ENCODE measurements around the gene GALNTL6.
A peak's percentile ranks its signal among the peaks of the same experiment; 100 is the strongest.

The GALNTL6 gene

GRCh38 chr4:172009446-172010230 lies 196.4 kb downstream of the GALNTL6 start:
- DNase-seq: no peak

DNA sequence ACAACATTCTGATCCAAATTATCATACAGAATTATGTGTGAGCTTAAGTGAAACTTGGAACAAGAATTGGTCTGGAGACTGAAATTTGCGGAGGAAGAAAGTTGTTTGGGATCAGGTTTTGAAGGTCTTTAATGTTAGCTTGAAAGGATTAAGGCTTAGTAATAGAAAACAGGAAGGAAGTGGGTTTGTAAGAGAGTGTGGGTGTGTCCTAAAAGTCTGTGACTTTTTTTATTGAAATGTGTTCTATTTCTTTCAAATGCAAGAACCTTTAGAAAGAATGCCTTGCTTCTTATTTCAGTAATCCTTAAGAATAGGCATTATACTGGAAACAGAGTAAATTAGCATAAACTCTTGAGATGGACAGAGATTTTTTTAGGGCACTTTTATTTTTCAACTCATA lies 198.0 kb downstream of the GALNTL6 start:
- DNase-seq: peak; percentile 16 to 27

GRCh38 chr4:172018358-172018757 lies 205.2 kb downstream of the GALNTL6 start:
- no peak for DNase-seq

- no peak for DNase-seq
Observed at GRCh38 chr4:172035562-172035961, 222.4 kb downstream of the GALNTL6 start.

DNA sequence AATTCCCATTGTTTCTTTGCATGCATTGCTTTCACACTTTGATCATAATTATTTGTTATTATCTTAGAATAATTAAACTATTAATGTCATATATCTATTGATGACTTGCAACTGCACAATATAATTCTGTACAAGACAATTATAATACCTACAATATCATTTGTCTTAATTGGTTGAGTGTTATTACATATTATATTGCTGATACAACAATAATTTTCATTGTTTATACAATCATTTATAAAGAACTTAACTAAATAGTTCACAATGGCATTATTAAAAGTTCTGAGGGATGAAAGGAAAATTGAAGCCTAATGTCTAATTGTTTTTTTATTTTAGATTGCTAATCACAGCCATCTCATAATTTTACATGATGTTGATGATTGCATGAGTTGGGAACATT lies 227.6 kb downstream of the GALNTL6 start:
- no peak for DNase-seq

DNA sequence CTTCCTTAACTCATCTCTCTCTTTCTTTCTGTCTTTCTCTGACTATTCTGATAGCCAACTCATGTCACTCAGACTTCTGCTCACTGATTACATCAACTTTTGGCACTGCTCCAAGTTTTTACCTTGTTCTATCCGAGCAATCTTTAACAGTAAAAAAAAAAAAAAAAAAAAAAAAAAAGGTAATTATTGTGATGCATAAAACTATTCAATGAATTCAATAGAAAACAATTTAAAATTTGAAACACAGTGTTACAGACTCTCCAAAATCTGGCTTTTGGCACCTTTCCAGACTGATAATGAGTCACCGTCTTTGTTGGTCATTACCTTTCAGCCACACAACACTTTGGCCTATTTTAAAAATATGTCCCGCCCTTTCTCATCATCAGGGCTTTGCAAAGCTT lies 229.5 kb downstream of the GALNTL6 start:
- no peak for DNase-seq

GRCh38 chr4:172045981-172046380 lies 232.8 kb downstream of the GALNTL6 start:
- DNase-seq: no peak

GRCh38 chr4:172048666-172049065 lies 235.5 kb downstream of the GALNTL6 start:
- DNase-seq: no peak

DNA sequence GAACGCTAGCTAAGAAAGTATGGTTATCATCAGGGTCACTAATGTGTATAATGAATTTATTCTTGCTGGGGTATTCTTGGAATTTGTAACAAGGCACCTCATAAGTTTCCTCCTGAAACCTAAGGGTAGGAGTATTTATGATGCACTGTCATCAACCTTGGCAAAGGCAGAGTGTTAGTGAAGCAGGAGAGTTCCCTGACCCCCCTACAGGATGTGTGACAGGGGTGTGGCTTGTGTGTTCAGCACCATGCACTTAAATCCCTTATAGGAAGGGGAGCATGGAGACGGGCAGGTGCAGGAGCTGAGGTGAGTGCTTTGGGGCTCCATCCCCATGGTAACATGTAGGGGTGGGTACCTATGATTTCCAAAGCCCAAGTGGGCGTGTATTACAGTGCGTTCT lies 237.7 kb downstream of the GALNTL6 start:
- no peak for DNase-seq

- DNase-seq: no peak
Observed at GRCh38 chr4:172055046-172055445, 241.8 kb downstream of the GALNTL6 start.

- no peak for DNase-seq
Observed at GRCh38 chr4:172055498-172055897, 242.3 kb downstream of the GALNTL6 start.

DNA sequence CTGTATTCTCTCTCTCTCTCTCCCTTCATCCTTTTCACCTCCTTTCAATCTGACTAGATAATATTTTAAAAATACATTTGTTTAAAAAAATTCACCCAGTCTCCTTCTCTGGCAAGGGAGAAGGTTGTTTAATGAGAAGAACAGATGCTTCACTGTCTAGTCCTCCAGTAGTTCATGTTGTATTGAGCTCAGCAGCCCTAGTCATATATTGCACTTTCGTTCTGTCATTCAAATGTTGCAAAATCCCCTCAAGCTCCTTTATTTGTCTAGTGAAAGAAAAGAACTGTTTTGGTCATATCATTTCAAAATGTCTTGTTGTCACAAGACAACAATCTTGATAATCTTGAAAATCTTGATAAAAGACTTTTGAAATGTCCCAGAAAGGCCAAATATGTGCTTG lies 248.0 kb downstream of the GALNTL6 start:
- no peak for DNase-seq

DNA sequence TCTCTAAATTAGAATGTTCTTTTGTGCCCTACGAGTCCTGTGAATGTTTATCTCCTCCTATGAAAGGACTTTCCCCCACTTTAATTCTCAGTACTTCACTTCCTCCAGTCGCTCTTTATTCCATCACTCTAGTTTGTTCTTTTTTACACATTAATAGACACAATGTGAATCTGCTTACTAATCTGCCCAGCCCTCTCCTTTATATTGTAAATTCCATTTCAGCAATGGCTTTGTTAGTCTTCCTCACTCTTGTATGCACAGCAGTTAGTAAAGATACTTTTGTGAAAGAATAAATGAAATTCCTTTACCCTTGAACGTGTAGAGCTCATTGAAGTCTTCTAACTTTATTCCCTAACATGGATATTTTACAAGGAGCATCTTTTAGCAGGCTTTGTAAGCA lies 255.3 kb downstream of the GALNTL6 start:
- DNase-seq: no peak

DNA sequence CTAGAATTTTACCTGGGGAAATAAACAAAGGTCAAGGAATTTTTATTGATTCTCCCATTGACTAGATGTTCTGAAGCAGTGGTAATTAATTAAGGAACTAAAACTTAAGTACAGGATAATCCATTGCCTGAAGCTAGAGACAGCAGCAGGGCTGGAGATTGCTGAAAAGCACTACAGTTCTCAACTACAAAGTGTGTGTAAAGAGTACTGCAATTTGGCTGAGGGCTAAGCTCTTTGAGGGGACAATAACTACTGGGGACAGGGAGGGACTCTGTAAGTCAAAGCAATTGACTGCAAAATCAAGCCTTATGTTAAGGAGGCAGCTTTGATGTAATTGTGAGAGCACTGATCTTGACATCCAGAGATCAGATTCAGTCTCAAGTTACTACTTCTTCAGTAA lies 260.4 kb downstream of the GALNTL6 start:
- DNase-seq: no peak

- no peak for DNase-seq
Observed at GRCh38 chr4:172083272-172083671, 270.1 kb downstream of the GALNTL6 start.

DNA sequence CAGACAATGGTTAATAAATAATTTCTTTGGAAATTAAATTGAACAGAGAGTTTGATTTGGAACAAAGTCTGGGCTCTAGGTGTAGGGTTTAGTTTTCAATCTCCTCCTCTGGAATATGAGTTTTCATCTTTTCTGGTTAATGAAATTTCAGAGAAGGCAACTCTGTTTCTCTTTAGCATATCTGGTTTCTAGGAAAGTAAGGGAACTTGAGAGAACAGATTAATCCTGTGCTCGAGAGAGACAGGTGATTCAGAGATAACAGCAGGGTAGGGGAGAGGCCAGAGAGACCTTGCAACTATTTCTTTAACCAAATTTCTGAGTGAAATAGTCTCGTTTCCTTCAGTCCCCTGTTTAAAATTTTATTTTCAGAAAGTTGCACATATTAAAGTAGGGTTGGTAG lies 275.4 kb downstream of the GALNTL6 start:
- no peak for DNase-seq

DNA sequence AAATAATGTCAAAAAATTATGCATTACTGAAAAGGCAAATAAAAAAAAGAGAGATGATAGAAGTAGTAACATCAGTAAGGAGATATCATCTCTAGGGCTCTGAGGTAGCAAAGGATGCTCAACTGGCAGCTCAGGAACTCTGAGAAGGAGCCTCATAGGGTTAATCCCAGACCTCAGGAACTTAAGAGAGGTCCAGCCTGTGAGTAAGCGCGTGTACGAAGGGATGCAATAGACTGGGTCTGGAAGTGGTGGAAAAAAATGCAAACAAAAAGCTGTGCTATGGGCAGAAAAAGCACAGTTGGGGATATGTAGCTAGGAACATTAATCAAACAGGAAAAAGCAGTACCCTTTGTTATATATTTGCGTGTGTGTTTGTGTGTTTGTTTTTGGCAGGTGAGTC lies 282.0 kb downstream of the GALNTL6 start:
- DNase-seq: no peak

GRCh38 chr4:172096786-172097185 lies 283.6 kb downstream of the GALNTL6 start:
- no peak for DNase-seq

GRCh38 chr4:172099376-172099775 lies 286.2 kb downstream of the GALNTL6 start:
- no peak for DNase-seq

DNA sequence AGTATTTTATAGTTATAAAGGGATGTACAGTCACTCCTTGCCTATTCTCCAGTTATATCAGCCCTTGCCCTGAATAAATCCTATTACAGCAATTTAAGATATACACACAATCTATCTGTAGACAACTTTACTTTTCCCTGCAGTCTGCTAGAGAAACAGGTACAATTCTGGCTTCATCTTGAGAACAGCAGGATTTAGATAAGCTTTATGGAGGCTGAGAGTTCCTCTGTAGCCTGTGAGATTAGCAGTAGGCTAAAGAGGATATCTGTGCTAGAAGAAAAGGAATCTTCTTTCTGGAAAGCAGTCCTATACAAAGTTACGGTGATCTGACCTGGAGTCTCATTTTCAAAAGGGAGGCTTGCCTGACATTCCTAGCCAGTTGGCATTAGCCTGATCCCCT lies 290.3 kb downstream of the GALNTL6 start:
- no peak for DNase-seq

DNA sequence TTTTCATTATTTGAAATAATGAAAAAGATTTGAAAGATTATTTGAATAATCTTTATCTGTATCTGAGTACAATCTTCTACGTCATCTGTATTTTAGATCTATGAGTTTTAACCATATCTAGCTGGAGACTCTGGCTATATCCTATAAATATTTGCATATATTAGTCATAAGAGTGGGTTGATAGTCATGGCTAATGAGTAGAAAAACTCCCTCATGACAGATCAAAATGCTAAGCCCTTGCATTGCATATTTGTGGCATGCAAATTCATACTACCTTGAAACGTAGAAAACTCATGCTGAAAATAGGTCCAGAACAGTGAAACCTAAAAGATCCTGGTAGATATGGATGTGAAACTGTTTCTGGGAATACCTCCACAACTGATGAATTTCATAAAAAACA lies 291.3 kb downstream of the GALNTL6 start:
- no peak for DNase-seq

DNA sequence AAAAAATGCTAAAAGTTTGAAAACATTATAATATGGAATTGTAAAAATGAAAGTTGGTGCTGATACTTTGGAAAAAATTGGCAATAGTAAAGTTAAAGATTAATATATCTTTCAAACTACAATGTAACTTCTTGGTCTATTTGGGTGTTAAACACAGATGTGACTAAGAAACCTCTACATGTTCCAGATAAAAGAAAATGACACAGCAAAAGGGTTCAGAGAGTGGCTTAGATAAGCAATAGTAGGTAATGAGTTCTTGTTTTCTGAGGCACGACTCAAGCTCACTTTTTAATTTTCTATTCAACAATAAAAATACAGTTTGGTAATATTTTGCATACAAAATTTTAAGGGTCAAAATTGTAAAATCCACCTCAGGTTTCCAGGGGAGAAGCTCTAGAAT lies 292.7 kb downstream of the GALNTL6 start:
- DNase-seq: no peak

- DNase-seq: no peak
Observed at GRCh38 chr4:172109466-172109865, 296.3 kb downstream of the GALNTL6 start.

GRCh38 chr4:172124656-172125308 lies 311.6 kb downstream of the GALNTL6 start:
- DNase-seq: no peak

DNA sequence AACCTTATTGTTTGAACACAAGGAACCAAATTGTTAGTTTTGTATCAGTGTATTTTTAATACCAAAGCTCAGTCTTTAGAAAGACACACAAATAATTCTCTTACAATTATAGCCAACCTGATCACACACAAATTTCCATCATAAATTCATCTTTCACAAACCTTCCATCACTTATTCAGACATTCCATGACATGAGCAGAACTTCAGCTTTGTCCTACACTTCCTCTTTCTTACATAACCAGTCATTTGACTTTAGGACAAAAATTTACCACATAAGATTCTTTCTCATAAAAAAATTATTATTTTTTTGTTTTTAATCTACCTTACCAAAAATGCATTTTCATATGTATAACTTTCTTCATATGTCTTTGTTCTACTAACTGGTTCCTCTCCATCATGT lies 312.2 kb downstream of the GALNTL6 start:
- no peak for DNase-seq
